OCI-LY1 (cell line): ENCODE data around the gene KCNT2.

ENCODE experiments used
- CTCF ChIP-seq: fragments of 200-600 bp; sonication (generic), shearing (Covaris generic); IDR thresholded peaks from 2 replicates; pipeline ENCODE4 v1.5.1; 2017; ENCODE audit warnings: mild to moderate bottlenecking, antibody characterized with exemption, low read length, moderate library complexity, mixed read lengths
- EZH2 ChIP-seq: fragments of 200-600 bp; sonication (generic), shearing (Covaris generic); IDR thresholded peaks from 2 replicates; pipeline ENCODE4 v1.8.0; 2017; ENCODE audit warnings: borderline replicate concordance, mixed run types, mild to moderate bottlenecking, antibody characterized with exemption, low read length, moderate library complexity, mixed read lengths

- TF ChIP-seq CTCF (no peak), EZH2 (no peak)
Measured at GRCh38 chr1:196594700-196595099, 13.5 kb downstream of the KCNT2 start.
